ENCODE measurements around the gene LILRB2.
"Not testable (repeated sequence)": the region's sequence is repeated elsewhere in the genome, so short reads cannot be mapped to it uniquely, and the experiment has no call there.

The LILRB2 gene

DNA sequence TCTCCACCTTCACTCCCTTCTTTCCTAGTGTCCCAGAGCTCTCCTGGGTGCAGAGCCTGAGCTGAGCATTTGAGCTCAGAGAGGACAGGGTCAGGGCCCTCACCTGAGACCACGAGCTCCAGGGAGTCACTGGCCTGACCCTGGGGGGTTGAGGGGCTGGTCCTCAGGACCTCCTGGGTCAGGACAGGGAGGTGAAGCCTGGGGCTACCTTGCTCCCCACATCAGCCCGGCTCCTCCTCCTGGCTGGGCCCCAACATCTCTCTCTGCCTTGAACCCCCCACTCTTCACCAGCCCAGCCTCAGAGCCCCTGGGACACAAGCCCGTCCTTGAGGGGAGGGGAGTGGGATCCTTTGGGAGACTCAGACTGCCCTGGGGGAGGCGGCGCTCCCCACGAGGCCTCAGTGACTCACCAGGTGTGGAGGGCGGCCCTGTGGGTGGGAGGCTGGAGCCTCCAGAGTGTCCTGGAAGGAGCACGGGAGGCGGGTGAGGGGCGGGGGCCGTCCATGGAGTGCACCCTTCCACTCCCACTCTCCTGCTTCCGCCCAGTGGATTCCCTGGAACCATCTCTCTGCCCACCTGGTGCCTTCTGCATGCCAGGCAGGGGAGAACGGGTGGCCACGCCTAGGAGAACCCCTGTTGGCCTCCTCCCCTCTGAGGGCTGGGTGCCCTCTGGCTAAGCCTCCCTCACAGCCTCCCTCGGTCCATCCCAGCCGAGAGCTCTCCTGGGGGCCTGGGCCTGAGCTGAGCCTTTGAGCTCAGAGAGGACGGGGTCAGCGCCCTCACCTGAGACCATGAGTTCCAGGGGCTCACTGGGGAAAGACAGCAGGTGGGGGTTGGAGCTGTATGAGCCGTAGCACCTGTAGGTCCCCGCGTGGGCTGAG, 41.2 kb downstream of the LILRB2 start:
- DNase-seq = not testable (repeated sequence)

DNA sequence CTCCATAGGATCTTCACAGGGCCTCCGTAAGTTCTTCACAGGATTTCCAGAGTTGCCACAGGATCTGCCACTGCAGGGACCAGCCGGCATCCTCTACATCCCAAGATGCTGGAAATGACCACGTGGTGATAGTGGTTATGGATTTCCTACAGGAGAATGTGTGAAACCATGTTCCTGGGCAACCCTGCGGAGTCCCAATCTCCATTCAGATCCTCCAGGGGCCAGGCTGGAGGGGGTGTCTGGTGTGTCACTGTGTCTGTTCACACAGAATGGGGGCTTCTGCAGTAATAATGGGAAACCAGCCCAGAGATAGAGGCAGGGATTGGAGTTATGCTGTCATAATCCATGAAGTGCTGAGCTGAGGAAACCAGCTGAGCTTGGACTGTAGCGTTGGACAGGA, 47.0 kb downstream of the LILRB2 start:
- no peak for DNase-seq

DNA sequence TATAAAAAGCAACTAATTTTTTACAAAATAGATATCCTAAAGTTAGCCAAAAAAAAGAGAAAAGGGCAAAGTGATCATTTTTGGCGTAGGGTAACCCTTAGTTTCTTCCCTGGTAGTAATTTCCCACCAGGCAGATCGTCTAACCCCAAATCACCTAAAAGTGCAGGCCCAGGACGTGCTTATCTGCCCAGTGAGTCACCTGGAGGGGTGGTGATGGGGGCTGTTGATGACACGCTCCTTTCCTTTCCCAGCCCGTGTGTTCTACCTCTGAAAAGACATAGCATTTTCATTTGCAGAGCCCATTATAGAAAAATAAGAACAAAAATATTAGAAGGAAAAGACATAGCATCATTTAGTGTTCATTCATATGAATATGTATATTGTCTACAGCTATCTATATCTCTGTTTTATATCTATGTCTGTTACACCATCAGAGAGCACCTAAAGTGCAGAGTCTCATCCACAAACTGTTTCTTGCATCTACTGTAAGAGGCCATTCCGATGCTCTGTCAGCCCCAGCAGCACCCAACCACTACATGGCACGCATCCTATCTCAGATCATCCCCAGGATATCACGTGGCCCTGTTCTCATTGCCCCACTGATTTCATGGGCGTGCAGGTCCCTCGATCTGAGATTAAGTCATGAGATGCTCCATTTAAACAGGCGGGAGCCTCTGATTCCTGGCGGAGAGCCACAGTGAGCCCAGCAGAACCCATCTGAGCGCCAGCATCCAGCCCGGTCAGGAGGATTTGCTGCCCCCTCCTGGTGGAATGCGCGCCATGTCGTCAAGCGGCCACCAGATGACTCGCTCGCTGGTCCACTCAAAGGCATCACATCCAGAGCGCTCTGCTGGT, 49.6 kb downstream of the LILRB2 start:
- peak; percentile 83 for DNase-seq

DNA sequence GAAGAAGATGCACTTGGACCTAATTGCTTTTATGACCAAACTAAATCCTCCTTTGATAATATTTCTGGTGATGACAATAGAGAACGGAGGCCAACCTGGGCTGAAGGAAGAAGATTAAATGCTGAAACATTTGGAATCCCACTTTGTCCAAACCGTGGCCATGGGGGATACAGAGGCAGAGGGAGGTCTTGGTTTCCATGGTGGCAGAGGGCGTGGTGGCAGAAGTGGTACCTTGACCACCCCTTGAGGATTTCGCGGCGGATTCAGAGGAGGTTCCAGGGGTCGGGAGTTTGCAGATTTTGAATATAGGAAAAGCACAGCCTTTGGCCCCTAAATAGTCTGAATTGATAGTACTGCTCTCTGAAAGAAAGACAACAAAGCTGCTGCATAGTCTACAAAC, 50.9 kb downstream of the LILRB2 start:
- no peak for DNase-seq

DNA sequence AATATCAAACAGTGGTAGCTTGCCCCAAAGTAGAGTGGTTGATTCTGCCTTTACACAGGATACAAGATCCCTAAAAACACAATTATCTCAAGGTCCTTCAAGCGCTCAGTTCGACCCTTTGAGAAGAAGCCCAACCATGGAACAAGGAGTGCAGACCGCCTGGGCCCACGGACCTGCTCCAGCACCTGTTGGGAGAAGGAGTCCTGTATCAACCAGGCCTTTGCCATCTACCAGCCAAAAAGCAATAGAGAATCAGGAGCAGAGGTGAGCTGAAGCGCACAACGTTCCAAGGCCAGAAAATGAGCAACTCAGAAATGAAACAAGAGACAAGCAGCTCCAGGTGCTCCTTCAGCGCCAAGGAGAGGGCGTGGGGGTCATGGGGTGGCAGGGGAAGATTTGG, 51.8 kb downstream of the LILRB2 start:
- DNase-seq = no peak

DNA sequence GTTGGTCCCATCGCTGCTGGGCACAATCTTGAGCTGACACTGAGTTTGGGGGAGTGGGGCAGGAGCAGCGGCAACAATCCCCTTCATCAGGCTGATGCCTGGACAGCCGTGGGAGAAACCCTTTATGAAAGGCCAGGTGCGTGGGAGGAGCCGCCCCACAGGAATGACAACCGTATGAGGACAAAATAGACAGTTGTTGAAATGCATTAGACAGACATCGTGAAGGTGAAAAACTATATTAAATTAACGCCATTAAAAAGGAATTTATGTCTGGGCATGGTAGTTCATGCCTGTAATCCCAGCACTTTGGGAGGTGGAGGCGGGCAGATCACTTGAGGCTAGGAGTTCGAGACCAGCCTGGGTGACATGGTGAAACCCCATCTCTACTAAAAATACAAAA, 56.3 kb downstream of the LILRB2 start:
- not testable (repeated sequence) for DNase-seq

DNA sequence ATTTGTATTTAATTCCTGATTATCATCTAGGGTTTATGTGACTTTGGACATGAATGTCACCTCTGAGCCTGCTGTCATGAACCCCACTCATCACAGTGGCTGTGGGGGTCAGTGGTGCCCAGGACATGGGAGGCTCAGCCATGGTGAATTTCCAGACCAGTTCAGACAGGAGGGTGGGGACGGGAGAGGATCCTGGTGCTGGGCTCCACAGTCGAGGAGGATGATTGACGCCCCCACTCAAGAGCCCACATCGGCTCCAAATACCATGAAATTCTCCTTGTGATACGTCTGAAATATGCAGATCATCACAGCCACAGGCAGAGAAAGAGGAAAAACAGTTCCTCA, 57.0 kb downstream of the LILRB2 start:
- not testable (repeated sequence) for DNase-seq
